A673 (cell line): Measurements from ENCODE around the gene CT47C1. TPM values are rescaled to one million over a fixed set of nuclear protein-coding genes. Genes with fewer than 3 reads are reported as not detected.

Source experiments
- BruUV-seq: library from RNA; stranded (reverse); fragments of 400-500 nt; replicated peaks from 2 replicates; lab custom pipeline; 2021; lab: Mats Ljungman, UMichigan
- CTCF ChIA-PET: fragments of 300-600 bp; sonication (Branson Sonifier 250); formaldehyde crosslinking; loops from one replicate; lab custom pipeline; 2022; ENCODE audit warnings: antibody characterized with exemption; lab: Charles Lee
- POLR2A ChIA-PET: fragments of 300-600 bp; sonication (Branson Sonifier 250); formaldehyde crosslinking; loops from one replicate; lab custom pipeline; 2022; ENCODE audit warnings: antibody characterized with exemption; ENCODE audit not compliant: low non-redundant PET; lab: Charles Lee
- DNase-seq: peaks from one replicate; pipeline ENCODE4 v3.0.0-alpha.2; 2015; ENCODE audit warnings: low spot score
- H3K27ac ChIP-seq: fragments of 200-600 bp; sonication (generic); 2 replicates; pipeline ENCODE4 v1.5.1; 2016; ENCODE audit warnings: mixed run types, low read depth, mild to moderate bottlenecking, mixed read lengths, antibody characterized with exemption, low read length; ENCODE audit not compliant: poor library complexity, severe bottlenecking
- H3K27me3 ChIP-seq: fragments of 200-600 bp; sonication (generic); replicated peaks from 2 replicates; pipeline ENCODE4 v1.6.1; 2017; ENCODE audit warnings: mixed run types, low read depth, mild to moderate bottlenecking, mixed read lengths, antibody characterized with exemption, low read length; ENCODE audit not compliant: insufficient read depth, poor library complexity
- H3K36me3 ChIP-seq: fragments of 200-600 bp; sonication (generic); 2 replicates; pipeline ENCODE4 v1.6.1; 2016; ENCODE audit warnings: mixed run types, mild to moderate bottlenecking, mixed read lengths, antibody characterized with exemption, low read length; ENCODE audit not compliant: insufficient read depth, poor library complexity, severe bottlenecking
- H3K4me1 ChIP-seq: fragments of 200-600 bp; sonication (generic); 2 replicates; pipeline ENCODE4 v1.6.1; 2017; ENCODE audit warnings: mixed run types, mild to moderate bottlenecking, mixed read lengths, antibody characterized with exemption, low read length; ENCODE audit not compliant: insufficient read depth, poor library complexity, severe bottlenecking
- H3K4me3 ChIP-seq: fragments of 200-600 bp; sonication (generic); 2 replicates; pipeline ENCODE4 v1.5.1; 2016; ENCODE audit warnings: low read depth, mixed run types, mild to moderate bottlenecking, mixed read lengths, low read length; ENCODE audit not compliant: poor library complexity, severe bottlenecking
- H3K9me3 ChIP-seq: fragments of 200-600 bp; sonication (generic); 2 replicates; pipeline ENCODE4 v1.6.1; 2016; ENCODE audit warnings: mixed run types, low read depth, mild to moderate bottlenecking, mixed read lengths, antibody characterized with exemption, low read length; ENCODE audit not compliant: poor library complexity, severe bottlenecking
- CTCF ChIP-seq: fragments of 300-800, 200-600 bp; sonication (generic); conservative IDR thresholded peaks from 2 replicates; pipeline ENCODE4 v1.5.1; 2017; ENCODE audit warnings: low read depth, mild to moderate bottlenecking, antibody characterized with exemption, low read length, moderate library complexity, mixed read lengths
- EZH2 ChIP-seq: fragments of 200-600 bp; sonication (generic); IDR thresholded peaks from 2 replicates; pipeline ENCODE4 v1.6.1; 2017; ENCODE audit warnings: borderline replicate concordance, low read depth, mild to moderate bottlenecking, mixed read lengths, antibody characterized with exemption, low read length; ENCODE audit not compliant: poor library complexity, severe bottlenecking
- intact Hi-C: fragments of 100-400 bp; cut with micrococcal nuclease; formaldehyde crosslinking; loops from one replicate; pipeline ENCODE4 v1.10.0; 2022; ENCODE audit not compliant: unreplicated experiment
- total RNA-seq: library from RNA; stranded (reverse); gene quantifications from 2 replicates; pipeline ENCODE4 v1.2.3, GENCODE V29; 2021

CT47C1 gene
- total RNA-seq, 1 experiment from 2014 or later = not detected

- POLR2A ChIA-PET = no interaction called here
- Histone ChIP-seq H3K27ac (no peak overlapping the region), H3K4me1 (no peaks in the 10 kb centered on the region), H3K27me3 (peaks cover 3% of the 10 kb centered on the region), H3K9me3 (no peaks in the 10 kb centered on the region), H3K36me3 (no peaks in the 10 kb centered on the region), H3K4me3 (no peak overlapping the region)
- CTCF ChIA-PET = no interaction called here
- no peak for DNase-seq
- intact Hi-C loops = no loop called here
- TF ChIP-seq EZH2 = no peak
- no peak for TF ChIP-seq CTCF
- BruUV-seq = no TSS peak
Measured at GRCh38 chrX:119055687-119056086, 17.1 kb upstream of the CT47C1 start.

DNA sequence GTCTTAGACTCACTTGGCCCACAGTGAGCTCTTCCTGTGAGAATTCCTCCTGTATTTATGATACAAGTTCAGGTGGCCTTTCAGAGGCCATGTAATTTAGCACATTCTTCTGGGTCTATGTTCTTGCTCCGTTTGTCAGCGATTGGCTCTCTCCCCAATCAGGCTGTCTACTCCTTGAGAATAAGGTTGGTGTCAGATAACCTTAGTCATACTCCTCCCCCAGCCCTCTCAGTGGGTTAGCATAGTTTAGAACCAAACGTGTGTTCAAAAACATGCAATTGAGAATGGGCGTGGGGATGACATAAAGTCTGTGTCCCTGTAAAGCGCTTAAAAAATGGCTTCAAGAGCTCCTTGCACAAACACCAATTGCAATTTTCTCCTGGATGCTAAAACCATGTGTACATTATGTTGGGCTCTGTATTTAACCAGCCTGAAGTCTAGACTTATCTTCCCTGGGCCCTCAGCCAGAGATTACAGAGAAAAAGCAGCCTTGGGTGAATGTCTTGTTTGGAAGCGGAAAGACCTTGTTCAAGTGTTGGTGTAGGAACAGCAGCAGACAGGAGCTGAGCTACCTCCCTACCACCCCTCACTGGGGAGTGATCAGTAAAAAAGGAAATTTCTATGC lies 9.9 kb upstream of the CT47C1 start:
- Histone ChIP-seq H3K27me3 (peaks cover 5% of the 10 kb centered on the region), H3K9me3 (no peaks in the 10 kb centered on the region), H3K36me3 (no peaks in the 10 kb centered on the region), H3K4me1 (peaks cover 12% of the 10 kb centered on the region), H3K4me3 (no peak overlapping the region), H3K27ac (no peak overlapping the region)
- BruUV-seq = no TSS peak
- ChIA-PET POLR2A (interaction anchor here (0.6 kb wide), 1 partner anchor 129 kb away, joined by 4 read pairs; no protein-coding TSS in a partner anchor), CTCF (no interaction called here)
- TF ChIP-seq EZH2 (no peak), CTCF (no peak)
- peak; percentile 77 for DNase-seq
- intact Hi-C loops = no loop called here

GRCh38 chrX:119063428-119063827 lies 9.4 kb upstream of the CT47C1 start:
- BruUV-seq = no TSS peak
- H3K4me3 ChIP-seq = no peak overlapping the region

More at GRCh38 chrX:119063428-119063827, 9.4 kb upstream of the CT47C1 start:
- intact Hi-C loops = no loop called here
- H3K9me3 ChIP-seq = no peaks in the 10 kb centered on the region
- no peak overlapping the region for H3K27ac ChIP-seq
- H3K36me3 ChIP-seq = no peaks in the 10 kb centered on the region
- DNase-seq = no peak
- H3K27me3 ChIP-seq = peaks cover 7% of the 10 kb centered on the region
- ChIA-PET CTCF (no interaction called here), POLR2A (no interaction called here)
- peaks cover 12% of the 10 kb centered on the region for H3K4me1 ChIP-seq
- no peak for TF ChIP-seq EZH2
- no peak for TF ChIP-seq CTCF
